ENCODE measurements around the gene PMVK. TPM values are rescaled to one million over a fixed set of nuclear protein-coding genes. Genes with fewer than 3 reads are reported as not detected.

PMVK gene
- total RNA-seq, 4 donors from 2014 or later: 2.6 to 21.2 (median 6.4) TPM

DNA sequence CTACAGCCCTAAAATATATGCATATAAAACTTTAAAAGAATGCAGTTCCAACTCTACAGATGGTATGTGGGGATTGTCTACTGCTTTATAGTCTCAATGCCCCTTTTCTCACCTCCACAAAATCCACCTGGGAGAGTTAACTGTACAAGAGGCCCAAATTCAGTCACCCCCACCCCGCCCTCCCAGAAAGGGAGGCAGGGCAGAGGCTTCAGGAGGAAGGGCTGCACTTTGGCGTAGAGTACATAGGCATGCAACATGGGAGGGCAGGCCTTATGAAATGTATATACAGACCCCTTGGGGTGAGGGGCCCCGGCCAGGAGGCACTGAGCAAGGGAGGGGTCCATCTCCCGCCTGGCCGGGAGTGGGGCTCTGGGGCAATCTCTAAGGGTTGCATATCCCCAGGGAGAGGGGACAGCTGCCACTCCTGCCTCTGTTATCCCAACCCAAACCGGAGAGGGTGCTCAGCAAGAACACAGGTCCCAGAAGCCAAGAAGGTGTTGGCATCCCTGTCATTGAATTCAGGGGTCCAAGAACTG, 26.3 kb upstream of the PMVK start:
- no peak for DNase-seq
- peak overlapping the region; percentile 98 for H3K27ac ChIP-seq
- H3K4me3 ChIP-seq: peak overlapping the region; percentile 62 to 91
- TF ChIP-seq, protein P1, sequence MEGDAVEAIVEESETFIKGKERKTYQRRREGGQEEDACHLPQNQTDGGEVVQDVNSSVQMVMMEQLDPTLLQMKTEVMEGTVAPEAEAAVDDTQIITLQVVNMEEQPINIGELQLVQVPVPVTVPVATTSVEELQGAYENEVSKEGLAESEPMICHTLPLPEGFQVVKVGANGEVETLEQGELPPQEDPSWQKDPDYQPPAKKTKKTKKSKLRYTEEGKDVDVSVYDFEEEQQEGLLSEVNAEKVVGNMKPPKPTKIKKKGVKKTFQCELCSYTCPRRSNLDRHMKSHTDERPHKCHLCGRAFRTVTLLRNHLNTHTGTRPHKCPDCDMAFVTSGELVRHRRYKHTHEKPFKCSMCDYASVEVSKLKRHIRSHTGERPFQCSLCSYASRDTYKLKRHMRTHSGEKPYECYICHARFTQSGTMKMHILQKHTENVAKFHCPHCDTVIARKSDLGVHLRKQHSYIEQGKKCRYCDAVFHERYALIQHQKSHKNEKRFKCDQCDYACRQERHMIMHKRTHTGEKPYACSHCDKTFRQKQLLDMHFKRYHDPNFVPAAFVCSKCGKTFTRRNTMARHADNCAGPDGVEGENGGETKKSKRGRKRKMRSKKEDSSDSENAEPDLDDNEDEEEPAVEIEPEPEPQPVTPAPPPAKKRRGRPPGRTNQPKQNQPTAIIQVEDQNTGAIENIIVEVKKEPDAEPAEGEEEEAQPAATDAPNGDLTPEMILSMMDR (IDR thresholded peaks at IDR 0.05): no peak
- no peak for TF ChIP-seq POLR2A (IDR thresholded peaks at IDR 0.05)
- intact Hi-C loops (cut with DNase I; ENCODE audit: low total_unique reads): loop anchor here (5.0 kb wide), 1 partner anchor 49 kb away; no protein-coding TSS in a partner anchor
- no peaks in the 10 kb centered on the region for H3K36me3 ChIP-seq
- H3K4me1 ChIP-seq: peaks cover 0 to 4% of the 10 kb centered on the region in 2 donors
- H3K27me3 ChIP-seq: no peaks in the 10 kb centered on the region
- H3K9me3 ChIP-seq: no peaks in the 10 kb centered on the region

DNA sequence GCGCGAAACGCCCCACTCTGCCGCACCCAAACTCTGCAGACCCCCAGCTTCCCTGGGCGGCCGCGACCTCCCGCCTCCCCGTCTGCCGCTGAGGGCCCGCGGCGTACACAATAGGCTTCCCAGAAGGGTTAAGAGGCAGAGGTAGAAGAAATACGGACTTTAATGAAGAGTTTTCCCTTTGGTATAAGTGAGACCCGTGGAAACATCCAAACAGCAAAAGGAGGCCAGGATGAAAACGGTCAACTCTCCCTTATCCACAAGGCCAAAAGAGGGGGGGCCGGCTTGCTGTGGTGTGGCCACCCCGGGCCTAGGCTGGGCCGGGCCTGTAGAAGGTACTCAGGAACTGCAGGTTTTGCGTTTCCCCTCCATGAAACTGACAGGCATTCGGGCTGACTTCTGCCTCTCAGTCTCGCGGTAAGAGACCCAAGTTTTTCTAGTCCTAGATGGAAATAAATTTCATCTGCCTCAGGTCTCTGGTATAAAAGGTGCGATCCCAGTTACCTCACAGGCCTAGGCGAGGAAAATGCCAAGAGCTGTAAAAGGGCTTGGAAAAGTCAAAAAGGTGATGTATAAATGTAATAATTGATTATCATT, 25.7 kb upstream of the PMVK start:
- peak overlapping the region; percentile 62 to 91 for H3K4me3 ChIP-seq
- H3K27me3 ChIP-seq: no peaks in the 10 kb centered on the region
- H3K27ac ChIP-seq: peak overlapping the region; percentile 98
- H3K36me3 ChIP-seq: no peaks in the 10 kb centered on the region
- TF ChIP-seq POLR2A (IDR thresholded peaks at IDR 0.05): no peak
- TF ChIP-seq, protein P1 (IDR thresholded peaks at IDR 0.05): no peak
- H3K9me3 ChIP-seq: no peaks in the 10 kb centered on the region
- peaks cover 0 to 4% of the 10 kb centered on the region in 2 donors for H3K4me1 ChIP-seq
- no peak for DNase-seq
- intact Hi-C loops (cut with DNase I; ENCODE audit: low total_unique reads): loop anchor here (5.0 kb wide), 1 partner anchor 50 kb away; no protein-coding TSS in a partner anchor

DNA sequence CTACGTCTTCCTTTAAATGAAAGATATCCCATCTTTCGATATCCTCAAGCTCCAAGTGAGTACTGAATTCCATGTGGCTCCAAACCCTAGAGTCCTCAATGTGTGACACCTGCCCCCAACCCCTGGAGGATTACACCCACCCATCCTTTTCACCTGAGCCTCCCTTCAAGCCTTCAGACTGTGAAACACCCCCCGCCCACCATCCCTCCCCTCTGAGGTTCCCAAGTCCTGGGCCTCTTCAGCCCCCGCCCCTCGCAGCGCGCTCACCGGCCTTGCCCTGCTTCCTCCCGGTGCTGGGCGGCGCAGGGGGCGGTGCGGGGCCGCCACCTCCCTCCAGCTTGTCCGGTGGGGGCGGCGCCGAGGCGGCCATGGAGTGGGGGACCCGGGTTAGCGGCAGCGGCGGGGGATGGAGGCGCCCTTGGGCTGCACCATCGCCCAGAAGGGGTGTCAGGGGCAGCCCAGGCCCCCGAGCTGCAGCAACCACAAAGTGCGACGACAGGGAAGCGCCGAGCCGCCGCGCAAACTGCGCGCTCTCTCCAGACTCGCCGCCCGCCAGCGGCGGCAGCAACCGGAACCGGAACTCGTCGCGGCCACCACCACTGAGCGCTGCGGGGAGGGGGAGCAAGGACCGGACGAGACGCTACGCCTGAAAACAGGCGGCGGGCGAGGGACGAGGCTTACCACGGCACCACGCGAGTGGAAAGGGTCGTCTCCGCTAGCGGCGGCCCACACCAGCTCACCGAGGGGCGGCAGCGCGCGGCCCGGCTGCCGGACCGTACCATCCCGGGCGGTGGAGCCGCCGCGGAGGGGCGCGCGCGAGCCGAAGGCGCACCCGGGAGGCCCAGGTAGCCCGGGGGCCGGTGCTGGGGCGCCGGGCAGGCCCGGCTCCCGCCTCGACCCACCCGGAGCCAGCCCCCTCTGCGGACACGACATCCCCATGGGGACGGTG, 25.0 kb upstream of the PMVK start, which contains the start of gene PYGO2:
TSS of gene PYGO2 (minus strand) at position 576 of the 949 bp plus-strand sequence. CDS start at position 370, 206 bp downstream.
- TF ChIP-seq, protein P1 (IDR thresholded peaks at IDR 0.05): peak; percentile 61 to 91 (median 90)
- TF ChIP-seq POLR2A (IDR thresholded peaks at IDR 0.05): peak; percentile 64 to 79
- Histone ChIP-seq H3K27ac (peak within 1 kb of the TSS; percentile 98), H3K27me3 (no peaks in the 10 kb centered on the region), H3K9me3 (no peaks in the 10 kb centered on the region), H3K4me1 (peaks cover 0 to 9% of the 10 kb centered on the region in 2 donors), H3K4me3 (peak within 1 kb of the TSS; percentile 62 to 91), H3K36me3 (no peaks in the 10 kb centered on the region)
- DNase-seq: peak; percentile 69 to 77
- intact Hi-C loops (cut with DNase I; ENCODE audit: low total_unique reads): loop anchor here (5.0 kb wide), 1 partner anchor 51 kb away; no protein-coding TSS in a partner anchor

DNA sequence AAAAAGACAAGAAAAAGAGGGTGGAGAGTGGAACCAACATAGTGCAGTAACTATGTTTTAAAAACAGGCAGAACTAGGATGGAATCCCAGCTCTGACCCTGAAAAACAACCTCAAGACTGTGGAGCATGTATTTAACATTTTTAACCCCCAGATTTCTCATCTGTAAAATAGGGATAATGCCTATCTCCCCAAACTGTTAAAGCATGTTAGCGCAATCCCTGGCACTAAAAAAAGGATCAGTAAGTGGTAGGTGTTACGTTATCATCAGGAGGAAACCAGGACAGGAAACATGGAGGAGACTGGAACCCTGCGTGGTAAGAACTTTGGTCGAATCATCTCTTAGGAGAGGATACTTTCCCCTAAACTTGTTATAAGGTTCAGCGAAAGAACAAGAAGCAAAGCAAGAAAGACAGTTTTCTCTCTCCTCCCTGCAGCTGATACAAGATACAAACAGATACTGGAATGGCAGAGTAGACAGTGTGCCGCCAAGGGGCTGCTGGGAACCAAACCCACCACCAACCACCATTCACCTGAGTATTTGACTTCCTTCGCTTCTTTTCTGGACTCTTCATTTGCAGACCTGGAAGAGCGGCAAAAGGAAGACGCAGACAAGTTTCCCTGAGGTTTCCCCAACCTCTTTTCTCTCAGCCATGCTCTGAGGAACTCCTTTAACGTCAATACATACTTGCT, 24.1 kb upstream of the PMVK start:
- H3K27ac ChIP-seq: peak overlapping the region; percentile 98
- no peaks in the 10 kb centered on the region for H3K27me3 ChIP-seq
- peak overlapping the region; percentile 62 to 91 for H3K4me3 ChIP-seq
- DNase-seq: no peak
- H3K4me1 ChIP-seq: peaks cover 0 to 12% of the 10 kb centered on the region in 2 donors
- intact Hi-C loops (cut with DNase I; ENCODE audit: low total_unique reads): loop anchor here (5.0 kb wide), 1 partner anchor 52 kb away; no protein-coding TSS in a partner anchor
- no peak for TF ChIP-seq POLR2A (IDR thresholded peaks at IDR 0.05)
- TF ChIP-seq, protein P1 (IDR thresholded peaks at IDR 0.05): no peak
- H3K9me3 ChIP-seq: no peaks in the 10 kb centered on the region
- H3K36me3 ChIP-seq: no peaks in the 10 kb centered on the region
